ENCODE measurements around the gene RSRC1. TPM values are rescaled to one million over a fixed set of nuclear protein-coding genes. Genes with fewer than 3 reads are reported as not detected.

Gene RSRC1
- total RNA-seq, 1 experiment from 2014 or later: 60.3 TPM

DNA sequence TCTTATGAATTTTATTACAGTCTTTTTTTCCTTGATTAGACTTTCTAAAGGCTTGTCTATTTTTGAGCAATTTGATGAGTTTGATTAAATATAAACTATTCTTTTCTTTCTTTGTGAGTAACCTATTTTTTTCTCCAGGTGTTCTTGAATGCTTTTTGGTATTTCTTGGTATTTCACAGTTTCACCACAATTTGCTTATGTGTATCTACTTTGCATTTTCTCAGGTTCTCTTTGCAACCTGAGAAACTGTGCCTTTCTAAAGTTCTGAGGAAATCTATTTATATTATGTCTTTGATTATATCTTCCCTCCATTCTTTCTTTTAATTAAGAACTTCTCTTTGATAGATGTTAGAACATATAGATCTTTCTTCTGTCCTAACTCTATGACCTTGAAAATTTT, 344.0 kb downstream of the RSRC1 start:
- Histone ChIP-seq H3K27ac (no peak overlapping the region), H3F3A (ENCODE audit: insufficient read depth, low read depth) (no peaks in the 10 kb centered on the region; the same call in 1 of the 2 replicates), H4K20me1 (ENCODE audit: insufficient read depth) (no peaks in the 10 kb centered on the region), H3K27me3 (ENCODE audit: insufficient read depth, low read depth) (no peaks in the 10 kb centered on the region), H3K4me2 (no peak overlapping the region), H3K9me2 (ENCODE audit: insufficient read depth) (no peaks in the 10 kb centered on the region), H3K4me1 (replicated peaks; ENCODE audit: insufficient read depth) (peaks cover 12% of the 10 kb centered on the region), H2AFZ (no peak overlapping the region), H3K36me3 (ENCODE audit: low read depth) (no peaks in the 10 kb centered on the region), H3K79me2 (ENCODE audit: low read depth) (no peaks in the 10 kb centered on the region), H3K4me3 (no peak overlapping the region), H3K9me3 (ENCODE audit: insufficient read depth, low read depth) (no peaks in the 10 kb centered on the region; the same call in 1 of the 2 replicates)
- ChIA-PET CTCF (no interaction called here), POLR2A (ENCODE audit: unreplicated experiment) (no interaction called here)
- BruUV-seq (replicated peaks): no TSS peak
- intact Hi-C loops (cut with micrococcal nuclease; ENCODE audit: unreplicated experiment): no loop called here
- TF ChIP-seq, protein P1, sequence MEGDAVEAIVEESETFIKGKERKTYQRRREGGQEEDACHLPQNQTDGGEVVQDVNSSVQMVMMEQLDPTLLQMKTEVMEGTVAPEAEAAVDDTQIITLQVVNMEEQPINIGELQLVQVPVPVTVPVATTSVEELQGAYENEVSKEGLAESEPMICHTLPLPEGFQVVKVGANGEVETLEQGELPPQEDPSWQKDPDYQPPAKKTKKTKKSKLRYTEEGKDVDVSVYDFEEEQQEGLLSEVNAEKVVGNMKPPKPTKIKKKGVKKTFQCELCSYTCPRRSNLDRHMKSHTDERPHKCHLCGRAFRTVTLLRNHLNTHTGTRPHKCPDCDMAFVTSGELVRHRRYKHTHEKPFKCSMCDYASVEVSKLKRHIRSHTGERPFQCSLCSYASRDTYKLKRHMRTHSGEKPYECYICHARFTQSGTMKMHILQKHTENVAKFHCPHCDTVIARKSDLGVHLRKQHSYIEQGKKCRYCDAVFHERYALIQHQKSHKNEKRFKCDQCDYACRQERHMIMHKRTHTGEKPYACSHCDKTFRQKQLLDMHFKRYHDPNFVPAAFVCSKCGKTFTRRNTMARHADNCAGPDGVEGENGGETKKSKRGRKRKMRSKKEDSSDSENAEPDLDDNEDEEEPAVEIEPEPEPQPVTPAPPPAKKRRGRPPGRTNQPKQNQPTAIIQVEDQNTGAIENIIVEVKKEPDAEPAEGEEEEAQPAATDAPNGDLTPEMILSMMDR (conservative IDR thresholded peaks at IDR 0.05): no peak
- no peak for TF ChIP-seq EZH2 (IDR thresholded peaks at IDR 0.05; ENCODE audit: low read depth)
- DNase-seq: no peak

DNA sequence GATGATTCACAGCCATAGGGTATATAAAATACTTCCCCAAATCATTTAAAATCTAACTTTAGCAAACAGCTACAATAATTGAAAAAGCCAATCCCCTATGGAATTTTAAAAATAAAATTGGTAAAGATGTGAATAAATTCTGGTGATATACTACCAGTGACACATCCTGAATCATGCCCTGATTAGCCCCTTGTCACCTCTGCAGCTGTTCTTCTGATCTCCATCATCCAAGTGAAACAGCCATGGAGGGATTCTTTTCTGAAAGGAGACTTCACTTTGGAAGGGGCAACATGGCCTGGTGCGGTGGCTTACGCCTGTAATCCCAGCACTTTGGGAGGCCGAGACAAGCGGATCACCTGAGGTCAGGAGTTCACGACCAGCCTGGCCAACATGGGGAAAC, 345.5 kb downstream of the RSRC1 start:
- no peaks in the 10 kb centered on the region for H3K79me2 ChIP-seq (ENCODE audit: low read depth)
- H3K27me3 ChIP-seq (ENCODE audit: insufficient read depth, low read depth): no peaks in the 10 kb centered on the region
- no peak overlapping the region for H3K4me2 ChIP-seq
- no peaks in the 10 kb centered on the region for H3F3A ChIP-seq (ENCODE audit: insufficient read depth, low read depth)
- no peak for DNase-seq
- H2AFZ ChIP-seq: no peak overlapping the region
- no TSS peak for BruUV-seq (replicated peaks)
- no peaks in the 10 kb centered on the region for H3K36me3 ChIP-seq (ENCODE audit: low read depth)
- no peaks in the 10 kb centered on the region for H4K20me1 ChIP-seq (ENCODE audit: insufficient read depth)
- no peak overlapping the region for H3K27ac ChIP-seq
- no peaks in the 10 kb centered on the region for H3K9me2 ChIP-seq (ENCODE audit: insufficient read depth)
- intact Hi-C loops (cut with micrococcal nuclease; ENCODE audit: unreplicated experiment): no loop called here
- peaks cover 16% of the 10 kb centered on the region for H3K4me1 ChIP-seq (replicated peaks; ENCODE audit: insufficient read depth)
- ChIA-PET CTCF (no interaction called here), POLR2A (ENCODE audit: unreplicated experiment) (no interaction called here)
- H3K4me3 ChIP-seq: no peak overlapping the region
- TF ChIP-seq, protein P1 (conservative IDR thresholded peaks at IDR 0.05): no peak
- TF ChIP-seq EZH2 (IDR thresholded peaks at IDR 0.05; ENCODE audit: low read depth): no peak
- H3K9me3 ChIP-seq (ENCODE audit: insufficient read depth, low read depth): no peaks in the 10 kb centered on the region; the same call in 1 of the 2 replicates

DNA sequence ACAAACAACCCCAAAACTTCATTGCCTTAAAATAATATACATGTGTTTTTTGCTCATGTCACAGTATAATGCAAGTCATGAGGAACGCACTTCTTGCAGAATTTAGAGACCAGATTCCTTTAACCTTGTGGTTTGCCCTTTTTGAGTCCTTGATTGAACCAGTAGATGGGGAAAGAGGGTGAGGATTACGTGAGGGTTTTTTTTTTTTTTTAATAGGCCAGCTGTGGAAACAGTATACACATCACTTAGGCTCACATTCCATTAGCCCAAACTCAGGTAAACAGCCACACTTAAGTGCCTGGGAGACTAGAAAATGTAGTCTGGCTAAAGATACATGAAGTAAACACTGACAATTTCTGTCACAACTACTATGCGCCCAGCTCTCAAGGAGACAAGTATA, 346.2 kb downstream of the RSRC1 start:
- Histone ChIP-seq H3F3A (ENCODE audit: insufficient read depth, low read depth) (no peaks in the 10 kb centered on the region), H2AFZ (no peak overlapping the region), H3K27me3 (ENCODE audit: insufficient read depth, low read depth) (no peaks in the 10 kb centered on the region), H3K9me2 (ENCODE audit: insufficient read depth) (no peaks in the 10 kb centered on the region), H3K4me3 (no peak overlapping the region), H3K4me1 (replicated peaks; ENCODE audit: insufficient read depth) (peaks cover 16% of the 10 kb centered on the region), H3K27ac (no peak overlapping the region), H3K4me2 (no peak overlapping the region), H4K20me1 (ENCODE audit: insufficient read depth) (no peaks in the 10 kb centered on the region), H3K9me3 (ENCODE audit: insufficient read depth, low read depth) (no peaks in the 10 kb centered on the region; the same call in 1 of the 2 replicates), H3K79me2 (ENCODE audit: low read depth) (no peaks in the 10 kb centered on the region), H3K36me3 (ENCODE audit: low read depth) (no peaks in the 10 kb centered on the region)
- ChIA-PET CTCF (no interaction called here), POLR2A (ENCODE audit: unreplicated experiment) (no interaction called here)
- no peak for DNase-seq
- TF ChIP-seq, protein P1 (conservative IDR thresholded peaks at IDR 0.05): no peak
- no peak for TF ChIP-seq EZH2 (IDR thresholded peaks at IDR 0.05; ENCODE audit: low read depth)
- BruUV-seq (replicated peaks): no TSS peak
- intact Hi-C loops (cut with micrococcal nuclease; ENCODE audit: unreplicated experiment): no loop called here

All from PC-9 (cell line).